Measurements from ENCODE around the gene INS. TPM values are rescaled to one million over a fixed set of nuclear protein-coding genes. Genes with fewer than 3 reads are reported as not detected.

Gene INS
- total RNA-seq, 1 donor: not detected

GRCh38 chr11:2173761-2174160 lies 12.8 kb upstream of the INS start:
- DNase-seq (ENCODE audit: low read depth): no peak
- no peak for TF ChIP-seq CTCF (IDR thresholded peaks at IDR 0.05; ENCODE audit: insufficient read depth, low read length)
- no peak overlapping the region for H3K4me3 ChIP-seq (ENCODE audit: low read depth, low read length)

- no peak for DNase-seq (ENCODE audit: low read depth)
- peak; percentile 23 for TF ChIP-seq CTCF (IDR thresholded peaks at IDR 0.05; ENCODE audit: insufficient read depth, low read length)
- no peak overlapping the region for H3K4me3 ChIP-seq (ENCODE audit: low read depth, low read length)
Observed at GRCh38 chr11:2173150-2173693, 12.2 kb upstream of the INS start.

GRCh38 chr11:2172676-2173075 lies 11.7 kb upstream of the INS start:
- H3K4me3 ChIP-seq (ENCODE audit: low read depth, low read length): no peak overlapping the region
- no peak for DNase-seq (ENCODE audit: low read depth)
- no peak for TF ChIP-seq CTCF (IDR thresholded peaks at IDR 0.05; ENCODE audit: insufficient read depth, low read length)

GRCh38 chr11:2171591-2172003 lies 10.6 kb upstream of the INS start, which contains the start of gene TH:
Gene TH, minus strand, starts transcription at chr11:2171815. Its CDS starts 29 bp downstream, at chr11:2171786.
- no peak for TF ChIP-seq CTCF (IDR thresholded peaks at IDR 0.05; ENCODE audit: insufficient read depth, low read length)

GRCh38 chr11:2169626-2170570 lies 8.9 kb upstream of the INS start:
- no peak overlapping the region for H3K4me3 ChIP-seq (ENCODE audit: low read depth, low read length)
- TF ChIP-seq CTCF (IDR thresholded peaks at IDR 0.05; ENCODE audit: insufficient read depth, low read length): no peak
- no peak for DNase-seq (ENCODE audit: low read depth)

More at GRCh38 chr11:2171591-2172003, 10.6 kb upstream of the INS start, which contains the start of gene TH:
- DNase-seq (ENCODE audit: low read depth): no peak
- no peak within 1 kb of the TSS for H3K4me3 ChIP-seq (ENCODE audit: low read depth, low read length)

- no peak for TF ChIP-seq CTCF (IDR thresholded peaks at IDR 0.05; ENCODE audit: insufficient read depth, low read length)
- no peak for DNase-seq (ENCODE audit: low read depth)
- no peak overlapping the region for H3K4me3 ChIP-seq (ENCODE audit: low read depth, low read length)
Observed at GRCh38 chr11:2169005-2169378, 8.0 kb upstream of the INS start.
